CD14-positive monocyte (primary cell): Measurements from ENCODE around the gene APBA2. TPM values are rescaled to one million over a fixed set of nuclear protein-coding genes. Genes with fewer than 3 reads are reported as not detected.

Experiments
- DNase-seq, 3 donors: peaks; one replicate each; pipeline ENCODE4 v3.0.0-alpha.2; 2011 to 2022
- H2AFZ ChIP-seq: 2 replicates; pipeline ENCODE4 v1.6.0; 2012; ENCODE audit warnings: mild to moderate bottlenecking, low read depth, low read length, inconsistent platforms; ENCODE audit not compliant: insufficient read depth, poor library complexity, severe bottlenecking
- H3K27ac ChIP-seq, 2 donors: 1 replicate in 1 of 2; 2 replicates in 1 of 2; pipeline ENCODE4 v1.5.1; 2012 to 2013; ENCODE audit warnings: low read length in 2 of 2, control low read depth in 1 of 2, inconsistent platforms in 1 of 2, low read depth in 1 of 2, mild to moderate bottlenecking in 1 of 2
- H3K27me3 ChIP-seq, 2 donors: one replicate each; pipeline versions ENCODE4 v1.6.0 to v1.6.1; 2011 to 2013; ENCODE audit warnings: low read length in 2 of 2; ENCODE audit not compliant: control insufficient read depth in 2 of 2, insufficient read depth in 2 of 2
- H3K36me3 ChIP-seq, 2 donors: replicated peaks in 1 of 2; 1 replicate in 1 of 2; 2 replicates in 1 of 2; pipeline versions ENCODE4 v1.5.1 to v1.6.1; 2012 to 2013; ENCODE audit warnings: low read length in 2 of 2, control low read depth in 1 of 2, inconsistent platforms in 1 of 2, mild to moderate bottlenecking in 1 of 2; ENCODE audit not compliant: insufficient read depth in 2 of 2, control insufficient read depth in 1 of 2
- H3K4me1 ChIP-seq, 2 donors: 1 replicate in 1 of 2; 2 replicates in 1 of 2; pipeline versions ENCODE4 v1.5.1 to v1.6.1; 2012 to 2013; ENCODE audit warnings: low read length in 2 of 2, control low read depth in 1 of 2, inconsistent platforms in 1 of 2, mild to moderate bottlenecking in 1 of 2, moderate library complexity in 1 of 2; ENCODE audit not compliant: insufficient read depth in 2 of 2, control insufficient read depth in 1 of 2
- H3K4me2 ChIP-seq: replicated peaks from 2 replicates; pipeline ENCODE3; 2012; ENCODE audit warnings: low read length, moderate library complexity, mild to moderate bottlenecking; ENCODE audit not compliant: poor library complexity, severe bottlenecking; ENCODE audit errors: extremely low read depth
- H3K4me3 ChIP-seq, 3 experiments: fragments of 200-600 bp in 1 of 3; sonication (generic) in 1 of 3; replicated peaks in 1 of 3; 1 replicate in 2 of 3; 2 replicates in 1 of 3; pipeline ENCODE4 v1.5.1; 2011 to 2013; ENCODE audit warnings: low read length in 3 of 3, mild to moderate bottlenecking in 3 of 3, control low read depth in 2 of 3, low read depth in 2 of 3, inconsistent platforms in 1 of 3, moderate library complexity in 1 of 3
- H3K79me2 ChIP-seq: 2 replicates; pipeline ENCODE4 v1.6.0; 2012; ENCODE audit warnings: mild to moderate bottlenecking, control low read depth, inconsistent platforms, low read length, moderate library complexity; ENCODE audit not compliant: insufficient read depth
- H3K9ac ChIP-seq: 2 replicates; pipeline ENCODE4 v1.6.0; 2017; ENCODE audit warnings: low read length, mild to moderate bottlenecking; ENCODE audit not compliant: insufficient read depth, poor library complexity, severe bottlenecking
- H3K9me3 ChIP-seq, 2 donors: replicated peaks in 1 of 2; 1 replicate in 1 of 2; 2 replicates in 1 of 2; pipeline versions ENCODE4 v1.5.1 to v1.6.1; 2012 to 2013; ENCODE audit warnings: low read length in 2 of 2, control low read depth in 1 of 2; ENCODE audit not compliant: control insufficient read depth in 1 of 2, insufficient read depth in 1 of 2
- H4K20me1 ChIP-seq: 2 replicates; pipeline ENCODE4 v1.6.0; 2012; ENCODE audit warnings: mild to moderate bottlenecking, low read length, control low read depth, moderate library complexity; ENCODE audit not compliant: insufficient read depth
- H3K27ac Mint-ChIP-seq, 7 donors: one replicate each; pipeline ENCODE4 v1.8.0; 2020; ENCODE audit warnings: mild to moderate bottlenecking in 7 of 7, mixed read lengths in 7 of 7, moderate library complexity in 6 of 7, inconsistent platforms in 2 of 7
- H3K27me3 Mint-ChIP-seq, 3 donors: one replicate each; pipeline ENCODE4 v1.8.0; 2021 to 2022; ENCODE audit warnings: low read depth in 3 of 3, mild to moderate bottlenecking in 3 of 3, mixed read lengths in 3 of 3, moderate library complexity in 3 of 3, inconsistent platforms in 1 of 3
- H3K36me3 Mint-ChIP-seq, 2 donors: one replicate each; pipeline ENCODE4 v1.8.0; 2020; ENCODE audit warnings: mixed read lengths in 2 of 2, inconsistent platforms in 1 of 2, mild to moderate bottlenecking in 1 of 2
- H3K4me1 Mint-ChIP-seq: one replicate; pipeline ENCODE4 v1.8.0; 2020; ENCODE audit warnings: mild to moderate bottlenecking, mixed read lengths
- H3K4me3 Mint-ChIP-seq, 2 donors: one replicate each; pipeline ENCODE4 v1.8.0; 2020; ENCODE audit warnings: mild to moderate bottlenecking in 2 of 2, mixed read lengths in 2 of 2, moderate library complexity in 1 of 2
- H3K9me3 Mint-ChIP-seq, 7 donors: one replicate each; pipeline ENCODE4 v1.8.0; 2020 to 2022; ENCODE audit warnings: mixed read lengths in 7 of 7, mild to moderate bottlenecking in 6 of 7, moderate library complexity in 6 of 7, inconsistent platforms in 2 of 7
- CTCF ChIP-seq: fragments of 200-600 bp; IDR thresholded peaks from one replicate; pipeline ENCODE4 v1.8.0; 2022; ENCODE audit warnings: antibody characterized with exemption, mild to moderate bottlenecking
- WGBS: methylation state at CpG from one replicate; pipeline ENCODE4 v1.1.5; 2013; ENCODE audit warnings: missing lambda C conversion rate; ENCODE audit not compliant: insufficient coverage; 5-methylcytosine and 5-hydroxymethylcytosine counted together
- intact Hi-C, 2 donors: fragments of 100-400 bp; cut with micrococcal nuclease; formaldehyde crosslinking; loops; one replicate each; pipeline versions ENCODE4 v1.15.0 to v1.15.1; 2023
- polyA plus RNA-seq, 3 donors: library from polyadenylated mRNA; depleted of rRNA in 1 of 3; unstranded in 2 of 3; stranded (reverse) in 1 of 3; fragments of 300-500 nt in 2 of 3; fragments of >200 nt in 1 of 3; fragmentation: Illumina TruSeq in 2 of 3; gene quantifications; 1 replicate in 2 of 3; 2 replicates in 1 of 3; pipeline ENCODE4 v1.2.3, GENCODE V29; 2012 to 2021

Gene APBA2
- polyA plus RNA-seq, 3 donors, result 0.30 TPM; not detected in 2

GRCh38 chr15:29008846-29009245 is 123.1 kb downstream of the APBA2 start:
- Histone ChIP-seq H3K4me3 (no peak overlapping the region), H3K27me3 (no peaks in the 10 kb centered on the region), H4K20me1 (no peaks in the 10 kb centered on the region), H3K79me2 (no peaks in the 10 kb centered on the region), H3K9ac (no peak overlapping the region), H3K27ac (no peak overlapping the region), H2AFZ (no peak overlapping the region), H3K9me3 (no peaks in the 10 kb centered on the region), H3K36me3 (no peaks in the 10 kb centered on the region), H3K4me2 (no peak overlapping the region), H3K4me1 (no peaks in the 10 kb centered on the region)
- peaks cover 0 to 7% (median 2%) of the 10 kb centered on the region in 7 donors for H3K9me3 Mint-ChIP-seq
- intact Hi-C loops, result no loop called here
- no peak overlapping the region for H3K27ac Mint-ChIP-seq
- no peak for DNase-seq
- TF ChIP-seq CTCF, result no peak
- WGBS, result no CpG with 5 or more reads among the region's 2 CpGs
- no peaks in the 10 kb centered on the region for H3K36me3 Mint-ChIP-seq
- H3K4me3 Mint-ChIP-seq, result no peak overlapping the region
- H3K4me1 Mint-ChIP-seq, result peaks cover 3% of the 10 kb centered on the region
- H3K27me3 Mint-ChIP-seq, result peaks cover 2 to 4% (median 4%) of the 10 kb centered on the region in 3 donors

- no peaks in the 10 kb centered on the region for H4K20me1 ChIP-seq
- no peaks in the 10 kb centered on the region for H3K27me3 ChIP-seq
- Mint-ChIP-seq H3K27me3 (peaks cover 2 to 4% (median 3%) of the 10 kb centered on the region in 3 donors), H3K4me1 (peaks cover 3% of the 10 kb centered on the region), H3K9me3 (peaks cover 0 to 2% (median 0%) of the 10 kb centered on the region in 7 donors), H3K27ac (no peak overlapping the region), H3K4me3 (no peak overlapping the region), H3K36me3 (no peaks in the 10 kb centered on the region)
- no peak for DNase-seq
- intact Hi-C loops, result no loop called here
- no peaks in the 10 kb centered on the region for H3K9me3 ChIP-seq
- H3K27ac ChIP-seq, result no peak overlapping the region
- no peak overlapping the region for H2AFZ ChIP-seq
- no CpG with 5 or more reads among the region's 2 CpGs for WGBS
- no peaks in the 10 kb centered on the region for H3K36me3 ChIP-seq
- no peak overlapping the region for H3K4me3 ChIP-seq
- H3K9ac ChIP-seq, result no peak overlapping the region
- H3K4me2 ChIP-seq, result no peak overlapping the region
- H3K79me2 ChIP-seq, result no peaks in the 10 kb centered on the region
- no peak for TF ChIP-seq CTCF
- no peaks in the 10 kb centered on the region for H3K4me1 ChIP-seq
Observed at GRCh38 chr15:29012097-29012496, 126.3 kb downstream of the APBA2 start.
